ENCODE results near the gene DNAJC8. TPM values are rescaled to one million over a fixed set of nuclear protein-coding genes. Genes with fewer than 3 reads are reported as not detected.

The DNAJC8 gene
- total RNA-seq, 2 donors from 2014 or later, result 45.8 to 55.3 TPM

DNA sequence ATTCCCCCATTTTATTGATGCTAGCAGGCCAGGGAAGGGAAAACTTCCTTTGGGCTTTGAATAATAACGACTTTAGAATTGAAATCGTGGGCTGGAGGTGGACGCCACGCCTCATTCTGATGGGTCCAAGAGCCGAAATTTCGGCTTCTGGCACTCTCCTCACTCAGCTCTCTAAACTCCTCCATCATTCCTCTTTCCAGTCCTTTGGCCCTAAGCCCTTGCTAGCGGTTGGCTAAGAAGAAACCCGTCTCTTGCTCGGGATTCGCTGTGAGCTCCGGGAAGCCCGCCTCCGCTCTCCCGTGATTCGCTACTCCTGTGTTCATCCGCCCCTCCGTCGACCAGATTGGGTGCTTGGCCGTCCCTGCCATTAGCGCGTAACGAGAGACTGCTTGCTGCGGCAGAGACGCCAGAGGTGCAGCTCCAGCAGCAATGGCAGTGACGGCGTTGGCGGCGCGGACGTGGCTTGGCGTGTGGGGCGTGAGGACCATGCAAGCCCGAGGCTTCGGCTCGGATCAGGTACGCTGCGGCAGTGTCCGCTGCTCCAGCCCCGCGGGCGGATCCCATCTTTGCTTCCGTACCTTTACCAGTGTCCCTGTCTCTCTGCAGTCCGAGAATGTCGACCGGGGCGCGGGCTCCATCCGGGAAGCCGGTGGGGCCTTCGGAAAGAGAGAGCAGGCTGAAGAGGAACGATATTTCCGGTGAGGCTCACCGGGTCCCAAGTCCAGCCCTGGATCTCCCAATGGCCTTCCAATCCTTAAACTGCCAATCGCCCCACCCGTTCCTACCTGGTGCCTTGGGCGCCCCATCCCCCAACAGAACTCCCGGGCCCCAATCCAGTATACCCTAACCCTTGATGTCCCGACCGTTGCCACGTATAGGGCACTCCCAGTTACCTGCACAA, 3.2 kb upstream of the DNAJC8 start, which contains the start of gene ATP5IF1:
ATP5IF1 (plus strand) TSS at position 370 of the 901 bp plus-strand sequence; CDS start at position 430, 60 bp downstream.
- Histone ChIP-seq H3K36me3 (no peaks in the 10 kb centered on the region), H3K27ac (peak within 1 kb of the TSS; percentile 92), H3K4me1 (peaks cover 0 to 53% of the 10 kb centered on the region in 2 donors), H3K9me3 (no peaks in the 10 kb centered on the region), H3K27me3 (no peaks in the 10 kb centered on the region), H3K4me3 (peak within 1 kb of the TSS; percentile 88 to 97)
- DNase-seq (ENCODE audit: low spot score), result peak; percentile 99
- TF ChIP-seq, protein P1, sequence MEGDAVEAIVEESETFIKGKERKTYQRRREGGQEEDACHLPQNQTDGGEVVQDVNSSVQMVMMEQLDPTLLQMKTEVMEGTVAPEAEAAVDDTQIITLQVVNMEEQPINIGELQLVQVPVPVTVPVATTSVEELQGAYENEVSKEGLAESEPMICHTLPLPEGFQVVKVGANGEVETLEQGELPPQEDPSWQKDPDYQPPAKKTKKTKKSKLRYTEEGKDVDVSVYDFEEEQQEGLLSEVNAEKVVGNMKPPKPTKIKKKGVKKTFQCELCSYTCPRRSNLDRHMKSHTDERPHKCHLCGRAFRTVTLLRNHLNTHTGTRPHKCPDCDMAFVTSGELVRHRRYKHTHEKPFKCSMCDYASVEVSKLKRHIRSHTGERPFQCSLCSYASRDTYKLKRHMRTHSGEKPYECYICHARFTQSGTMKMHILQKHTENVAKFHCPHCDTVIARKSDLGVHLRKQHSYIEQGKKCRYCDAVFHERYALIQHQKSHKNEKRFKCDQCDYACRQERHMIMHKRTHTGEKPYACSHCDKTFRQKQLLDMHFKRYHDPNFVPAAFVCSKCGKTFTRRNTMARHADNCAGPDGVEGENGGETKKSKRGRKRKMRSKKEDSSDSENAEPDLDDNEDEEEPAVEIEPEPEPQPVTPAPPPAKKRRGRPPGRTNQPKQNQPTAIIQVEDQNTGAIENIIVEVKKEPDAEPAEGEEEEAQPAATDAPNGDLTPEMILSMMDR (IDR thresholded peaks at IDR 0.05), result no peak

DNA sequence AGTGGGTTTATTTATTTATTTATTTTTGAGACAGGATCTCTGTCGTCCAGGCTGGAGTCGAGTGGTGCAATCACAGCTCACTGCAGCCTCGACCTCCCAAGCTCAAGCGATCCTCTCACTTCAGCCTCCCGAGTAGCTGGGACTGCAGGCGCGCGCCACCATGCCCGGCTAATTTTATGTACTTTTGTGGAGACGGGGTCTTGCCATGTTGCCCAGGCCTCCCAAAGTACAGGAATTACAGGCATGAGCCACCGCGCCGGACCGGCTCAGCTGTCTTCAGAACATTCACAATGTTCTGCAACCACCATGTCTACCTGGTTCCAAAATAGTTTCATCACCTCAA, 406 bp upstream of the DNAJC8 start:
- Histone ChIP-seq H3K9me3 (no peaks in the 10 kb centered on the region), H3K4me3 (peak overlapping the region; percentile 95 to 100), H3K4me1 (peaks cover 0 to 46% of the 10 kb centered on the region in 2 donors), H3K36me3 (peaks cover 17% of the 10 kb centered on the region), H3K27ac (peak overlapping the region; percentile 85 to 88), H3K27me3 (no peaks in the 10 kb centered on the region)
- TF ChIP-seq, protein P1 (IDR thresholded peaks at IDR 0.05), result no peak
- DNase-seq (ENCODE audit: low spot score), result no peak

DNA sequence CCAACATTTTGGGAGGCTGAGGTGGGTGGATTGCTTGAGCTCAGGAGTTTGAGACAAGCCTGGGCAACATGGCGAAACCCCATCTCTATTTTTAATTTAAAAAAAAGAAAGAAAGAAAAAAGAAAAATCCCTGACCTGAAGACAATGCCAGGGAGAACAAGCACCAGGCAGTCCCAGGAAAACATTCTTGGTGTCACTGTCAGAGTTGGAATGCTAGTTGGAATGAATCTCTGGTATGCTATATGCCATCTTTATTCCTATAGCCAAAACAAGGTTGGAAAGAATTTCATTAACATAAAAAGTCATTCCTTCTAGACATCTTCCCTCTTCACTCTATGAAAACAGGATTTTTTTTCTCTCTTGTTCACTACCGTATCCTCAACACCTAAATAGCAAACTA, 2.8 kb downstream of the DNAJC8 start:
- TF ChIP-seq, protein P1 (IDR thresholded peaks at IDR 0.05), result no peak
- Histone ChIP-seq H3K27ac (no peak overlapping the region), H3K9me3 (no peaks in the 10 kb centered on the region), H3K27me3 (no peaks in the 10 kb centered on the region), H3K4me3 (no peak overlapping the region), H3K36me3 (peaks cover 50% of the 10 kb centered on the region), H3K4me1 (peaks cover 0 to 23% of the 10 kb centered on the region in 2 donors)
- no peak for DNase-seq (ENCODE audit: low spot score)

DNA sequence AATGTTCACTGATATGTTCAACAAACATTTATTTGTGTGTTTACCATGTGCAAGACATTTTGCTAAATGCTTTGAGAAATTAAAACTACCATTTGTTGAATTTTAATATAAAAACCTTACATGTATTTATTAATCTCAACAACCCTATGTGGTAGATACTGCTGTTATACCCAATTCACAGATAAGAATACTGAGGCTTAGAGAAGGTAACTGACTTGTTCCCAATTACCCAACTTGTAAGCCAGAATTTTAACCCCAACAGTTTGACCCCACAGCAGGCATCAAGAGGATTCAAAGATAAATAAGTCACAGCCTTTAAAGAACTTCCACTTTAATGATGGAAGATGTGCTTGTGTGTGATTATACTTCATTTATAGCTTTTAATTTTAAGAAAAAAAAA, 3.7 kb downstream of the DNAJC8 start:
- Histone ChIP-seq H3K27me3 (no peaks in the 10 kb centered on the region), H3K36me3 (peaks cover 59% of the 10 kb centered on the region), H3K4me3 (no peak overlapping the region), H3K27ac (no peak overlapping the region), H3K4me1 (peaks cover 0 to 20% of the 10 kb centered on the region in 2 donors), H3K9me3 (no peaks in the 10 kb centered on the region)
- TF ChIP-seq, protein P1 (IDR thresholded peaks at IDR 0.05), result no peak
- no peak for DNase-seq (ENCODE audit: low spot score)

DNA sequence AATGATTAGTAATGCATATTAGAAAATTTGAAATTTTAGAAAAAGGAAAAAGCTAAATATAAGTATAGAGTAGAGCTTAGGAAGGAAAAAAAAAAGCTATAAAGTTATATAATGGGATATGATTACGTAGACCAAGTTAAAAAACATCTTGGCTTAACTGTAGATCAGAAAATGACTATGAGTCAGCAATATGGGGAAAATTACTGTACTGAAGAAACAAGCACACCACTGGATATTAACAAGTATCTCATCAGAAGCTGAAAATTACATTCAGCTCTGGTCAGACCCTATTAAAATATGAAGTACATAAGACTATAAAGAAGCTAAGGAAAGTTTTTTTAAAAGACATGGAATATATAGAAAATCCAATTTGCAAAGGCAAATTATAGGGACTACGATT, 19.5 kb downstream of the DNAJC8 start:
- no peak for DNase-seq (ENCODE audit: low spot score)
- Histone ChIP-seq H3K9me3 (no peaks in the 10 kb centered on the region), H3K36me3 (peaks cover 30% of the 10 kb centered on the region), H3K27me3 (no peaks in the 10 kb centered on the region), H3K4me1 (no peaks in the 10 kb centered on the region), H3K27ac (no peak overlapping the region), H3K4me3 (no peak overlapping the region)
- TF ChIP-seq, protein P1 (IDR thresholded peaks at IDR 0.05), result no peak
